C4-2B (cell line): ENCODE results near the gene DNAH6.

Experiments used
- ZFX ChIP-seq: fragments of 450-650 bp; IDR thresholded peaks from 2 replicates; pipeline ENCODE4 v1.6.1; 2017
- TF ChIP-seq, protein P1 (sequence below): fragments of 450-650 bp; conservative IDR thresholded peaks from 2 replicates; pipeline ENCODE4 v1.5.1; 2017; ENCODE audit warnings: mild to moderate bottlenecking

DNA sequence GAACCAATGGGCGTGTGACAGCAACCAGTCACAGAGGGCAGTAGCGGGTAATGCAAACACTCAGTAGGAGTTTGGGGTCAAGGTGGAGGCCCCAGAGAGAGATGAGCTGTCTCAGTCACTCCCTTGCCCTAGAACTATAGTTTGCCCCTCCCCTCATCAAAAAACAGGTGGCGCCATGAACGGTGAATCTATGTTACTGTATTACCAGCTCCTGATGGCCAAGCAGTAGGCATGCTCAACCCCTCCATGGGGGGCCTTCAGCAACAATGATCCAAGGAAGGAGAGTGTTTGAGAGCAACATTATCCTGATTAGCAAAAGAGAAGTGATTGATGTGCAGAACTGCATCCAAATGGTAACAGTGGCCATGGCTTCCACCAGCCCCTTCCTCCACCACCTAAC is 334.2 kb downstream of the DNAH6 start:
- TF ChIP-seq, protein P1, sequence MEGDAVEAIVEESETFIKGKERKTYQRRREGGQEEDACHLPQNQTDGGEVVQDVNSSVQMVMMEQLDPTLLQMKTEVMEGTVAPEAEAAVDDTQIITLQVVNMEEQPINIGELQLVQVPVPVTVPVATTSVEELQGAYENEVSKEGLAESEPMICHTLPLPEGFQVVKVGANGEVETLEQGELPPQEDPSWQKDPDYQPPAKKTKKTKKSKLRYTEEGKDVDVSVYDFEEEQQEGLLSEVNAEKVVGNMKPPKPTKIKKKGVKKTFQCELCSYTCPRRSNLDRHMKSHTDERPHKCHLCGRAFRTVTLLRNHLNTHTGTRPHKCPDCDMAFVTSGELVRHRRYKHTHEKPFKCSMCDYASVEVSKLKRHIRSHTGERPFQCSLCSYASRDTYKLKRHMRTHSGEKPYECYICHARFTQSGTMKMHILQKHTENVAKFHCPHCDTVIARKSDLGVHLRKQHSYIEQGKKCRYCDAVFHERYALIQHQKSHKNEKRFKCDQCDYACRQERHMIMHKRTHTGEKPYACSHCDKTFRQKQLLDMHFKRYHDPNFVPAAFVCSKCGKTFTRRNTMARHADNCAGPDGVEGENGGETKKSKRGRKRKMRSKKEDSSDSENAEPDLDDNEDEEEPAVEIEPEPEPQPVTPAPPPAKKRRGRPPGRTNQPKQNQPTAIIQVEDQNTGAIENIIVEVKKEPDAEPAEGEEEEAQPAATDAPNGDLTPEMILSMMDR: no peak
- TF ChIP-seq ZFX: no peak
